MM.1S (cell line): Measurements from ENCODE around the gene RRP1.

Source experiments
- EZH2 ChIP-seq: fragments of 300-600 bp; sonication (generic); optimal IDR thresholded peaks from 2 replicates; pipeline ENCODE3; 2017; ENCODE audit warnings: low read depth, mild to moderate bottlenecking, antibody characterized with exemption, low read length, mixed read lengths
- EZH2phosphoT487 ChIP-seq: fragments of 300-600 bp; sonication (generic); IDR thresholded peaks from 2 replicates; pipeline ENCODE4 v1.6.1; 2018; ENCODE audit warnings: antibody characterized with exemption, low read length
- TF ChIP-seq, protein P1 (sequence below): fragments of 300-600 bp; sonication (generic); IDR thresholded peaks from 2 replicates; pipeline ENCODE4 v1.5.1; 2016; ENCODE audit warnings: antibody characterized with exemption, low read length, mixed read lengths

DNA sequence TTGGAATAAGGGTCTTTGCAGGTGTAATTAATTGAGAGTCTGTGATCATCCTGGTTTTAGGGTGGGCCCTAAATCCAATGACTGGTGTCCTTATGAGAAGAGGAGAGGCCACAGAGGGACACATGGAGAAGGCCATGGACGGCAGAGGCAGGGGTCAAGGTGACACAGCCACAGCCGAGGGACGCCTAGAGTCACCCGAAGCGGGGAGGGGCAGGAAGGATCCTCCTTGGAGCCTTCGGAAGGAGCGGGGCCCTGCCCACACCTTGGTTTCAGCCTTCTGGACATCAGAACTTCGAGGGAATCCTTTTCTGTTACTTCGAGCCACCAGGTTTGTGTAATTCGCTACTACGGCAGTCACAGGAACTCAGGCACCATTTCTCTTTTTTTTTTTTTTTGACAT is 31.1 kb downstream of the RRP1 start:
- TF ChIP-seq, protein P1, sequence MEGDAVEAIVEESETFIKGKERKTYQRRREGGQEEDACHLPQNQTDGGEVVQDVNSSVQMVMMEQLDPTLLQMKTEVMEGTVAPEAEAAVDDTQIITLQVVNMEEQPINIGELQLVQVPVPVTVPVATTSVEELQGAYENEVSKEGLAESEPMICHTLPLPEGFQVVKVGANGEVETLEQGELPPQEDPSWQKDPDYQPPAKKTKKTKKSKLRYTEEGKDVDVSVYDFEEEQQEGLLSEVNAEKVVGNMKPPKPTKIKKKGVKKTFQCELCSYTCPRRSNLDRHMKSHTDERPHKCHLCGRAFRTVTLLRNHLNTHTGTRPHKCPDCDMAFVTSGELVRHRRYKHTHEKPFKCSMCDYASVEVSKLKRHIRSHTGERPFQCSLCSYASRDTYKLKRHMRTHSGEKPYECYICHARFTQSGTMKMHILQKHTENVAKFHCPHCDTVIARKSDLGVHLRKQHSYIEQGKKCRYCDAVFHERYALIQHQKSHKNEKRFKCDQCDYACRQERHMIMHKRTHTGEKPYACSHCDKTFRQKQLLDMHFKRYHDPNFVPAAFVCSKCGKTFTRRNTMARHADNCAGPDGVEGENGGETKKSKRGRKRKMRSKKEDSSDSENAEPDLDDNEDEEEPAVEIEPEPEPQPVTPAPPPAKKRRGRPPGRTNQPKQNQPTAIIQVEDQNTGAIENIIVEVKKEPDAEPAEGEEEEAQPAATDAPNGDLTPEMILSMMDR, result no peak
- TF ChIP-seq EZH2 (no peak), EZH2phosphoT487 (no peak)
